ENCODE measurements around the gene EIF4E1B.

GRCh38 chr5:176644294-176644693 lies 13.8 kb downstream of the EIF4E1B start:
- no peak for TF ChIP-seq CTCF (IDR thresholded peaks at IDR 0.05 in 8 of 11, conservative IDR thresholded peaks at IDR 0.05 in 3 of 11)
- TF ChIP-seq POLR2A (IDR thresholded peaks at IDR 0.05) = no peak

All from spleen (tissue), 7 donors.